Nephron (organoid): ENCODE measurements around the gene MYO1C.

ENCODE experiments used
- H3K27ac Mint-ChIP-seq, 3 experiments: 2 replicates each; pipeline ENCODE4 v1.8.0; 2020; ENCODE audit warnings: mixed read lengths in 3 of 3, mild to moderate bottlenecking in 2 of 3, moderate library complexity in 1 of 3
- H3K27me3 Mint-ChIP-seq: 2 replicates; pipeline ENCODE4 v1.8.0; 2021; ENCODE audit warnings: low read depth, mild to moderate bottlenecking, moderate library complexity, mixed read lengths
- H3K36me3 Mint-ChIP-seq: 2 replicates; pipeline ENCODE4 v1.8.0; 2020; ENCODE audit warnings: low read depth, mixed read lengths
- H3K4me1 Mint-ChIP-seq: 2 replicates; pipeline ENCODE4 v1.8.0; 2020; ENCODE audit warnings: mixed read lengths
- H3K4me3 Mint-ChIP-seq, 3 experiments: 2 replicates each; pipeline ENCODE4 v1.8.0; 2020; ENCODE audit warnings: mild to moderate bottlenecking in 3 of 3, mixed read lengths in 3 of 3, moderate library complexity in 2 of 3
- H3K9me3 Mint-ChIP-seq: 2 replicates; pipeline ENCODE4 v1.8.0; 2020; ENCODE audit warnings: mixed read lengths
- CTCF ChIP-seq, 3 experiments: fragments of 200-600 bp; sonication (generic); IDR thresholded peaks; one replicate each; pipeline ENCODE4 v1.5.0; 2021; ENCODE audit warnings: antibody characterized with exemption in 3 of 3; ENCODE audit not compliant: unreplicated experiment in 3 of 3

The MYO1C gene

GRCh38 chr17:1438593-1439083 lies 53.8 kb downstream of the MYO1C start:
- Mint-ChIP-seq H3K4me1 (no peaks in the 10 kb centered on the region), H3K27me3 (no peaks in the 10 kb centered on the region)

GRCh38 chr17:1435326-1435725 lies 57.2 kb downstream of the MYO1C start:
- Mint-ChIP-seq H3K27ac (no peak overlapping the region), H3K36me3 (peaks cover 47% of the 10 kb centered on the region), H3K4me1 (no peaks in the 10 kb centered on the region), H3K9me3 (no peaks in the 10 kb centered on the region), H3K27me3 (no peaks in the 10 kb centered on the region), H3K4me3 (no peak overlapping the region)
- no peak for TF ChIP-seq CTCF (IDR thresholded peaks at IDR 0.05; ENCODE audit: unreplicated experiment in 3 of 3)

More at GRCh38 chr17:1438593-1439083, 53.8 kb downstream of the MYO1C start:
- Mint-ChIP-seq H3K9me3 (no peaks in the 10 kb centered on the region), H3K4me3 (no peak overlapping the region), H3K36me3 (peaks cover 28% of the 10 kb centered on the region), H3K27ac (peak overlapping the region in 1 of 3 experiments; percentile 31)
- no peak for TF ChIP-seq CTCF (IDR thresholded peaks at IDR 0.05; ENCODE audit: unreplicated experiment in 3 of 3)

- no peak overlapping the region for H3K27ac Mint-ChIP-seq
- no peaks in the 10 kb centered on the region for H3K4me1 Mint-ChIP-seq
- no peak for TF ChIP-seq CTCF (IDR thresholded peaks at IDR 0.05; ENCODE audit: unreplicated experiment in 3 of 3)
- H3K4me3 Mint-ChIP-seq = no peak overlapping the region
- H3K27me3 Mint-ChIP-seq = no peaks in the 10 kb centered on the region
- peaks cover 54% of the 10 kb centered on the region for H3K36me3 Mint-ChIP-seq
- H3K9me3 Mint-ChIP-seq = no peaks in the 10 kb centered on the region
These were observed 58.3 kb downstream of the MYO1C start for GRCh38 chr17:1434150-1434549.

GRCh38 chr17:1431631-1432104 lies 60.8 kb downstream of the MYO1C start:
- H3K36me3 Mint-ChIP-seq = peaks cover 63% of the 10 kb centered on the region
- H3K4me3 Mint-ChIP-seq = no peak overlapping the region
- no peaks in the 10 kb centered on the region for H3K9me3 Mint-ChIP-seq
- no peak for TF ChIP-seq CTCF (IDR thresholded peaks at IDR 0.05; ENCODE audit: unreplicated experiment in 3 of 3)
- no peaks in the 10 kb centered on the region for H3K27me3 Mint-ChIP-seq
- no peak overlapping the region for H3K27ac Mint-ChIP-seq
- no peaks in the 10 kb centered on the region for H3K4me1 Mint-ChIP-seq

GRCh38 chr17:1423456-1424135 lies 68.9 kb downstream of the MYO1C start:
- H3K36me3 Mint-ChIP-seq = peaks cover 48% of the 10 kb centered on the region
- peaks cover 3% of the 10 kb centered on the region for H3K4me1 Mint-ChIP-seq
- no peak overlapping the region for H3K4me3 Mint-ChIP-seq
- no peaks in the 10 kb centered on the region for H3K27me3 Mint-ChIP-seq
- H3K27ac Mint-ChIP-seq = peak overlapping the region in 1 of 3 experiments; percentile 59
- no peak for TF ChIP-seq CTCF (IDR thresholded peaks at IDR 0.05; ENCODE audit: unreplicated experiment in 3 of 3)
- H3K9me3 Mint-ChIP-seq = no peaks in the 10 kb centered on the region

GRCh38 chr17:1422885-1423284 lies 69.6 kb downstream of the MYO1C start:
- Mint-ChIP-seq H3K27me3 (no peaks in the 10 kb centered on the region), H3K4me3 (no peak overlapping the region), H3K9me3 (no peaks in the 10 kb centered on the region), H3K4me1 (peaks cover 3% of the 10 kb centered on the region), H3K27ac (peak overlapping the region in 1 of 3 experiments; percentile 59), H3K36me3 (peaks cover 45% of the 10 kb centered on the region)
- no peak for TF ChIP-seq CTCF (IDR thresholded peaks at IDR 0.05; ENCODE audit: unreplicated experiment in 3 of 3)
